ENCODE results near the gene CROCC2. TPM values are rescaled to one million over a fixed set of nuclear protein-coding genes. Genes with fewer than 3 reads are reported as not detected.

CROCC2 gene
- total RNA-seq, 1 donor from 2014 or later = 3.1 TPM

DNA sequence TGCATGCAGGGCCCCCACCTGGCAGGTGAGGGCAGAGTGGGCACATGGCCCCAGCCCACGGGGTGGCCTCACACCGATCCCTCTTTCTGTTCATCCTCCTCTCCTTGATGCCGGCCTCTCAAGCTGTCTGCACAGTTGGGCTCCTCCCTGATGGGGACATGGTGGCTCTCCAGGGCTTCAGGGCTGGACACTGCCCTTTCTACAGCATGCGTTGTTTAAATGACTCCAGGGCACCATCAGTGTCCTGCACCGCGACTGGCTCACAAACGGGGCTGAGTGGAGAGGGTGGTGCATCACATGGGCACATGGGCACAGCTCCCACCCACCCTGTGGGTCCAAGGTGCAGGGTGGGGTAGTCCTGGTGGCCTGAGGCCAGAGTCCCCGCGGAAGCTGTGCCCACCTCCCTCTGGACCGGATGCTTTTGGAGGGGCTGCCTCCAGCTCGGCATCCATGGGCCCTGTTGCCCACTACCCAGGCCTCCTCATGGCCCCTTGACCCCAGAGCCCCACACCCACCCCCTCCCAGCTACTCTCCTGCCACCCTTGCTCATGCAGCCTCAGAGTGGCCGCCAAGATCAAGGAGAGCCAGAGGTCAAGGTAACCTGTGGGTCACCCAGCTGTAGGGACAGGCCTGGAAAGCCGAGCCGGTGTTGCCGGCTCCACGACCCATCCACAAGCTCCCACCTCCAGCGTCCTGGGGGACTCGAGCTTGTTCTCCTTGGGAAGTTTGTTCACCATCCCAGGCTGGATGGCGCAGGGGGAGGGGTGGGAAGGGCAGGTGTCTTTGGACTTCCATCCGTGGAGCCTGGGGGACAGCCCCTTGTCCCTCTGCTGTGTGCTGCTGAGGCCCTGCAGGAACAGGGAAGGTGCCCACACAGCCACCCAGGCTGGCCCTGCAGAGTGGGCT, 80.0 kb downstream of the CROCC2 start:
- DNase-seq (ENCODE audit: low spot score) = no peak

DNA sequence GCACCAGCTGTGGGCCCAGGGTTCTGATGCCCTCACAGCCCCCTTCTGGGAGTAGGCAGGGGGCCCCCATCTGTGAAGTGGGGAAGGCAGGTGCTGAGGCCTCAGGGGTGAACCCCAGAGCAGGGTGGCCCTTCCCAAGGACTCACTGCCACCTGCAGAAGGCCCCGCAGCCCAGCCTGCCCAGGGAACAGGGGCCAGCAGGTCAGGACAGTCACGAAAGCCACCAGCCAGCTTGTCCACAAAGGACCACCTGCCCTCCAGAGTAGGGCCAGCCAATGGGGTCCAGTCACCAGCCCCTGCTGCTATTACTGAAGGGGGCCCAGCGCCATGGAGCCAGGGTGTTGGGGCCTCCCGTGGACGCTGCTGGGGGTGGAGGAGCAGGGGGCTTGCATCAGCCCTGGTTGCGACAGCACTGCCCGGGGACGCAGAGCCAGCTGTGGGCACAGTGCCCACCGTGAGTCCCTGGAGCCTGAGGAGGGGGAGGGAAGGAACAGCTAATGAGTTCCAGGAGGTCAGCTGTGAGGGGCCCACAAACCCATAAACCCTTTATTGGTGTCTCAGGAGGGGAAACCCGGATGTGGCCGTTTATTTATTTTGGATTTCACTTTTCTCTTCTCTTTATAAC, 80.8 kb downstream of the CROCC2 start:
- no peak for DNase-seq (ENCODE audit: low spot score)

DNA sequence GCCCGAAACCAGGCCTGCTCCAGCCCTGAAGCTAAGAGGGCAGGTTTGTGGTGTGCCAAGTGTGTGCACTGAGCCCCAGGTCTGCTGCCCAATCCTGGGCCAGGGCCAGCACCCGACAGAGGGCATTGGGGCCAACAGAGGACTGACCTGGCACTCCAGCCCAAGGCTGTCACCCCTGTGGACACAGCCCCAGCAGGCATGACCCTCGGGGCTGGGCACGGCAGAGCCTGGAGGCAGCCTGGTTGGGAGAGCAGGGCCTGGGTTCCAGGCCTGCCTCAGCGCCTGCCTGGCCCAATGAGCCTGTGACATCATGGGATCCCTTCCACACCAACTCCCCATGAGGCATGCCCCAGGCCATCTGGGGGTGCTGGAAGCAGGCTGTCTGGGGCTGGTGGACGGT, 81.5 kb downstream of the CROCC2 start:
- DNase-seq (ENCODE audit: low spot score) = no peak

DNA sequence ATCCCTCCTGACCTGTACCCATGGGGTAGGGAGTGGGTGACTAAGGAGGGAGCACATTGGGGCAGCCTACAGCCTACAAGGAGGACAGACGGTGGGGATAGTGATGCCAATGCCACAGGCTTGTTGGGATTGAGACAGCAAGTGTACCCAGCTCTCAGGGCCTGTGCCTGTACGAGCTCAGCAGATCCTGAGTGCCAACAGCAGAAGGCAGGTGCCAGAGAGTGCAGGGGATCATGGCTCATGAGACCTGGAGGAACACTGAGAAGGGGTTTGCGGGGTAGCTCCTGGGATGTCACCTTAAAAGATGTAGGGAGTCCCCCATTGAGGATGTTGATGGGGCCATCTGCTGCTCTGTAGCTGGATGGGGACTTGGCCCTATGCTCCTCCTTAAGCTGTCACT, 82.0 kb downstream of the CROCC2 start:
- DNase-seq (ENCODE audit: low spot score) = no peak

DNA sequence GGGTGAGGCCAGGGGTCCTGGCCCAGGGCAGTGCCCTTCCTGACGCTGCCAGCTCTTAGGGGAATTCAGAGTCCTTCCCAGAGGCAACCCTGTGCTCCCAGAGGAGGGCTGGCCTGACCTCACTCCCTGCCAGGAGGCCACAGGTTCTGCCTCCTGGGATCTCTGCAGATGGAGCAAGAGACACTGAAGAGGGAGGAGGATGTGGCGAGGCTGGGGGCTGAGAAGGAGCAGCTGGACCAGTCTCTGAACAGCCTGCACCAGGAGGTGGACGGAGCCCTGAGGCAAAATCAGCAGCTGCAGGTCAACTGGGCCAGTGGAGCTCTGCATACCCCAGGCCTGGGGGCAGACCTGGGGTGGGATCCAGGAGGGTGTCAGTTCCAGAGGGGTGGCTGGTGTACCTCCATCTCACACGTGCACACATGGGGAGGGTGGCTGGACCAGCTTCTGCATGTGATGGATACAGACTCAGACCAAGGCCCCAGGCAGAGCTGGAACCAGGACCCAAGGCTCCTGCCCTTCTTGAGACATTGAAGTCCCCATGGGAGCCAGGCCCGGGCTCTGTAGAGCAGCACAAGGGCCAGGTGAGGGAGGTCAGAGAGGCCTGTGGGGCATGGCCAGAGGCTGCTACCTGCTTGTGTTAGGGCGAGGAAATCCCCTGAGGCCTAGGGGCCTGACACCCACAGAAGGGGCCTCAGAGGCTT, 82.6 kb downstream of the CROCC2 start:
- no peak for DNase-seq (ENCODE audit: low spot score)

DNA sequence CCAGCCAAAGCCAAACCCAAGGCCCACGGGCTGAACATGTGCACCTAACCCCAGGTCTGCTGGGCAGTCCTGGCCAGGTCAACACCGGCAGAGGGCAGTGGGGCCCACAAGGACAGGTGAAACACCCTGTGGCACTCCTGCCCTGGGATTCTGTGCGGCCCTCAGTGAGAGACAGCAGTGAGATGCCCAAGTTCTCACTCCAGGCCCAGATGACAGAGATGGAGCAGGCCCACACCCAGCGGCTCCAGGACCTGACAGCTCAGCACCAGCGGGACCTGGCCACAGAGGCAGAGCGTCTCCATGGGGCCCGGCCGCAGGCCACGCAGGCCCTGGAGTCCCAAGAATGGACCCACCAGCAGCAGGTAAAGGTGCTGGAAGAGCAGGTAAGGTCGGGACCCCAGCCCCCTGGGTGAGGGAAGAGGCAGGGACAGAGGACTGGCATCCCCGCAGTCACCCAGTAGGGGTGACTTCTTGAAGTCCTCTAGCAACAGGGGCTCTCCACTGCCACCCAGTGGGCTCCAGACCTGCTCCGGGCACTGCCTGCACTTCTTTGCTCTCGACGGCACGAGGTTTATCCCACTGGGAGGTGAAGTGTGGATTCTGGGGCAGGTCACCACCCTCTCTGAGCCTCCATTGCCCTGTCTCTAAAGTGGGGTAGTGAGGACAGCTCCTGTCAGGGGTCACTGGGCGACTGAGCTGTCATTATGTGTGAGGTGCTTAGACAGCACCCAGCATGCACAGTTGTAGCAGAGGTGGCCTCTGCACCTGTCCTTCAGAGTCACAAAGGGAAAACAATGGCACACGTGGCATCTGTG, 83.5 kb downstream of the CROCC2 start:
- no peak for DNase-seq (ENCODE audit: low spot score)

DNA sequence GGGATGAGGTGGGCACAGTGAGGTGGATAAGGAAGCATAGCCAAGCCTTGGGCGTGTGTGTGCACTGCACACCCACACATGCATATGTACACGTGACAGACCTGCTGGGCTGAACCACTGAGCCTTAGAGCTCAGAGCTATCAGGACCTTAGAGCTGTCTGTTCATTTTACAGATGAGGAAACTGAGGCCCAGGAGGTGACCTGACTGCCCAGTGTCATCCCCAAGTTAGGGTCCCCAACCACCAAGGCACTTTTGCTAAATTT, 84.1 kb downstream of the CROCC2 start:
- no peak for DNase-seq (ENCODE audit: low spot score)

DNA sequence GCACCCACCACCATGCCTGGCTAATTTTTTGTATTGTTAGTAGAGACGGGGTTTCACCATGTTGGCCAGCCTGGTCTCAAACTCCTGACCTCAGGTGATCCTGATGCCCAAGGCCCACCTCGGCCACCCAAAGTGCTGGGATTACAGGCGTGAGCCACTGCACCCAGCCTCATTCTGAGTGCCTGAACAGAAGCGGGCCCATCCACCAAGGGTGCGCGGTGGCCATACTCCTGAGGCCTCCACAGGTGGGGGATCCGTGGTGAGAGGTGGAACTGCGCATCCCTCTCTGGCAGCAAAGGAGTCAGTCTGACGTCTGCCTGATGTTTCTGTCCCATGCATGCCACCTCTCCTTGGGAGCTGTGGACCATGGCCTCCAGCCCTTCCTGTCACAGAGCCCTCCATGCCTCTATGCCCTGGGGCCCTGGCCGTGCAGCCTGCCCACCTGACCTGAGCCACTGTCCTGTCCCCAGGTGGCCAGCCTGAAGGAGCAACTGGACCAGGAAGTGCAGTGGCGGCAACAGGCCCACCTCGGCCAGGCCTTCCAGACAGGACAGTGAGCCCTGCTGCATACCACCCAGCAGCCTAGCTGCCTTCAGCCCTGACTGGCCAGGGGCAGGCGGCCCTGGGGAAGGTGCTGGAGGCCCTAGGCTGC, 84.7 kb downstream of the CROCC2 start:
- DNase-seq (ENCODE audit: low spot score) = no peak

DNA sequence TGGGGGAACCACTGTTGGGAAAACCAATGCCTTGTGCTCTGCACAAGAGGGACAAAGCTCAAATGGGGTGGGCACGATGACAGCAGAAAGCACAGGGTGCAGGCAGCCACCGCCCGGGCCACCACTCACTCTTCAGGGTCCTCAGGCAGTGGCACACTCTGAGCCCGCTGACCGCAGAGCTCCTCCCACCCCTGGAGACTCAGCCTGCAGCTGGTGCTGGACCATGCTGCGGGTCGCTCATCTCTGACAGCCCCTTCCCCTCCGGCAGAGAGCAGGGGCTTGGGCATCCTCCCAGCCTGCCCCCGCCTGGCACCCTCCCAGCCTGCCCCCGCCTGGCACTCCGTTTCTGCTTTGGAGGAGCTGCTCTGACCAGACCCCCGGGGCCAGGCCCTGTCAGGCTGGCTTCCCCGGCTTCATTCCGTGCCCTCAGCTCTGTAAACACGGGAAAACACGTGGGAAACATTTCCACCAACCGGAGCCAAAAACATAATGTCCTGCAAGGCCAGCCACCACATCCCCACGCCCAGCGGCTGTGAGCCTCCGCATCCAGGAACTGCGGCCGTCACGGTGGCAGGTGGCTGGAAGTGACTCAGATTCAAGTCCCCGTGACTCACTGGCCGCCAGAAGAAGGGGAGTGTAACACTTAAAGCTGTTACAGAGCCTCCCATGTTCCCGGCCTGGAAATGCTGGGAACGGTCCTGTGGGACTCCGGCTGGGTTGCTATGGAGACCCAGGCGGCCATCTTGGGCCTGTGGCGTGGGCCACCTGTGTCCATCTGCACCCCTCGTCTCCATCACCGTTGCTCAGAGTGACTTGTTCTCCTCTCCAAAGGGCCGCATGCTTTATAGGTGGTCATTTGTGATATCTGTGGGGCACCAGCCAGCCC, 85.5 kb downstream of the CROCC2 start:
- DNase-seq (ENCODE audit: low spot score) = no peak

DNA sequence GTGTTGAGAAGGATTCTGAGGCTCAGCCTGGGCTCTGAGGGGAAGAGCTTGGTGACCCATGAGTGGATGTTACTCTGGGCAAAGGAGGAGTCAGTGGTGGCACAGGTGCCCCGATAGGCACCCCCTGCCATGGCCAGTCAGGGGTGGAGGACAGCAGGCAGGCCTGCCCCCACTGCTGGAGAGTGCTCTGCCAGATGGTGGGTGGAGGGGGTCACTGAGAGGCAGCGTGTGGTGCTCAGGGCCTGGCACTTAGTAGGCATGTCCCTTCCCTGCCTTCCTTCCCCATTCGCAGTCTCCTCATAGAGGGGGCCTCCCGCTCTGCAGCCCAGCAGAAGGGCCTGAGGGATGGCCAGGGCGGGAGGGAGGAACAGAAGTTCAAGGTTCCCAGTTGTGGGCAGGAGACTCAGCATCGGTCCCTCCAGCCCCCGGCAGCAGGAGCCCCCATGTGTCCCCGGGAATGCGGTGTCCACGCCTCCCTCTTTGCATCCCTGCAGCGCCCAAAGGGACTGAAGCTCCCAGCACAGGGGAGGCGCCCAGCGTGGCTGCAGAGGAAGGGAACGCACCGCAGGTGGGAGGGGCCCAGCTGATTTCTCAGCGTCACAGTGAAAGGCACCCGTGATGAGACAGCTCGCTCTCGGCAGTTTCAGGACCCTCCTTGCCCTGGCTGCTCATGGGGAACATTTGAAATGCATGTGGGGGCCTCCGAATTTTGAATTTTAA, 86.6 kb downstream of the CROCC2 start:
- DNase-seq (ENCODE audit: low spot score) = no peak

DNA sequence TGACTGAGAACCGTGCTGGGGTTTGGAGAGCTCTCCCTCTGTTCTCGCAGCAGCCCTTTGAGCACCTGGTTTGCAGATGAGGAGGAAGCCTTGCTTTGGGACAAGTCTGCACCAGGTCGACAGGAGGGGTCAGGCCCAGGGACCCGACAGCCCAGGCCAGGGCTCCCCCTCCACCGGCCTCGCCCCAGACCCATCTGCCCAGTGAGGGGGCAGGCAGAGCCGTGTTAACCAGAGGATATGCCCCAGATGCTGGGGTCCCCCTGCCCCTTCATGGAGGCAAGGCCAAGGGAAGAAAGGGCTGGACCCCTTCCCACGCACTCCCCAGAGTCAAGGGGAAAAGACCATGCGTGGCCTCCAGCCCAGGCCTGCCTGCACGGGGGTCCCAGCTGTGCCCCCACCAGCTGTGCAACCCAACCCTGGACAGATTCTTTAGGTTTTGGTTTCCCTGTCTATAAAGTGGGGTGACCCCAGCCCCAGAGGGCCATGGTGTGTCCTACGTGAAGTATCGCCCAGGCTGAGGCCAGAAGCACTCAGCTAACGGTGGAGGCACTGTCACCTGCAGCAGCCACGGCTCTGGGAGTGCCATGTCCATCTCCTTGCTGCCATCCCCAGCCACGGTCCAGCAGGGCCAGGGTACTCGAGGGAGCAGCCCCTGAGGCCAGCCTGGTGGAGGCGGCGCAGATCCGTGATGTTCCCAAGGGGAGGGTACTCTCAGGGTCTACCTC, 87.5 kb downstream of the CROCC2 start:
- DNase-seq (ENCODE audit: low spot score) = no peak

DNA sequence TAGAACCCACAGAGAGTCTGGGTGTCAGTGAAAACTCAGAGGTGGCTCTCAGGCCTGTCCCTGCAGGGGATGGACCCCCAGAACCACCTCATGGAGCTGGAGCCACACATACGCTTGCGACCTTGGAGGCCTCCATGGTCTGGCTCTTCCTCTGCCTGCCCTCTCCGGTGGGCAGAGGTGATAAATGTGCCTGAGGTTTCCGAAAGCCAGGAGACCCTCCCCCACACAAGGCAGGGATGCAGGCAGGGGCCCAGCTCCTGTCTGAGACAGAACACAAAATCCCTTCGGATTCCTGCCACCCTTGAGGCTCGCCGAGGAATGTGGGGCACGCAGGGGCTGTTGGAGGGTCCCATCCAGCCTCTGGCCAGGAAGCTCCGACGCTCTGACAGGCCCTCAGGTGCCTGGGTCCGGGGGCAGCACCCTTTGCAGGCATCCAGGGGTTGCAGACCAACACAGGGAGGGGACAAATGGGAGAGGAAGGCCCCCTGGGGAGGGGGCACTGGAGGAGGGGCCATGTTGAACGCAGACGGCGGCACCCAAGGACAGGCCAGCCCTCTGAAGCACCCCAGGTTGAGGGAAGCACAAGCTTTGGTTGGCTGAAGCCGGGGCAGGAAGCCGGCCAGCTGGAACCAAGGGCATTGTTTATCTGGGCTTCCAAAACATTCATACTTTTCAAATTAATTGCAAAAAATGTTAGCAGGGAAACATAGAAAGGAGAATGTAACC, 88.2 kb downstream of the CROCC2 start:
- no peak for DNase-seq (ENCODE audit: low spot score)

DNA sequence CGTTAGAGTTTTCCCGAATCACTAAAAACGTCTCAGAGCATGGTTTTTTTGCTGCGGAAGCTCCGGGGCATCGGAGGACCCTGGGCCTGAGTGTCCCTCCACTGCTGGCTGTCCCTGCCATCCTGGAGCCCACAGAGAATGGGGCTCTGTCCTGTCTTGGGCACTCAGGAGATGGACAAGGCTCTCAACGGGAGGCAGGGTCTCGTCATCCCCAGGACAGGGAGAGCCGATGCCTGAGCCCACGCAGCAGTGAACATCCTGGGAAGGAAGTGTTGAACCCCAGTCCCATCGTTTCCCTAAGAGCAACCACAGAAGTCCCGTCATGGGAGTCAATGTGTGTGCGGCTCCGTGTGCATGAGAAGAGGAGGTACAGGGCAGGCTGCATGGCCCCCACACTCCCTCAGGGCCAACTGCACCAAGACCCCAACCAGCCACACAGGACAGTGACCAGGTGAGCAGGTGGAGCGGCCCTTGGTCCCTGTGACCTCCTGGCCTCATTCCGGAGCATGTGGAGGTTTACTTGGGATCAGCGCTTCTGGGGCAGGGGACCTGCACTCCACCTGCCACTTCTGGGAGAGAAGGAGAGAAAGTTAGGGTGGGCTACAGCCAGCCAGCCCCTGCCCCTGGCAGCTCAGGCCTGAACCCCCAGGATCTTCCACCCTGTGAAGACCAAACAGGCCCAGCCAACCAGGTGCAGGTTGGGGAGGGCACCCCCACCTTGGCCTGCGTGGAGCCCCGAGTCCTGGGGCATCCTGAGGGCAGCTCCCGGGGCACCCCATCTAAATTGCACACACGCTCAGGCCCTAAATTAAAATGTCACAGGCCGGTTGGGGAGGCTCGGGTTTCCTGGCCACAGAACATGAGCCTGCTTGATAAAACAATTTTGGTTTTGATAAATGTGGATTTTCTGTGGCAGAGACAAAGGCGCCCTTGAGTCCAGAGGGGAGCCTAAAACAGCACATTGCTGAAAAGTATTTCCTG, 89.2 kb downstream of the CROCC2 start:
- no peak for DNase-seq (ENCODE audit: low spot score)

DNA sequence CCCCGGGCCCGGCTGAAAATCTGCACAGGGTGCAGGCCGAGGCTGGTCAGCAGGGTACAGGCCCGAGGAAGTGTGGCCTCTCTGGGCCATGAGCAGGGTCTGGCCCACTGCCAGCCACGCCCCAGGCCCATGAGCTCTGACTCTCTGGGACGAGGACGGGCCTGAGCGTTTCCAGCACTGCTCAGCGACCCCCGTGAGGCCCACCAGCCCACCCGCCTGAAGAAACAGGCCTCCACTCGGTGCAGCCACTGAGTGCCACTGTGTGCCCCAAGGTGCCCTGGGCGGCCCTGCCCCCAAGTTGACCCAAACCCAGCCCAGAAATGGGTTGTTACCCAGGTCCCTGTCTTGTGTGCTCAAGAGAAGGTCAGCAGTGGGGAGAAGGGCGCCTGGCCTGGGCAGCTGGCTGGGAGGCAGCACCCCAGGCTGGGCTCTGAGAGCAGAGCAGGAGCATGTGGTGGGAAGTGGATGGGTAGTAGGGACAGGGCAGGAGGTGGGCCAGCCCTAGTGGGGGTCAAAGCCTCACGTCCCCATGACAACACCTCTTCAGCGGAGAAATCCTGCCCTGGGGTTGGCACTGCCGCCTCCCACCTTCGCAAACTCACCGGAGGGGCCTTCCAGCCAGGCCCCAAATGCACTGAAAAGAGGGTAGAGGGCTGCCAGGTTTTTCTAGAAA, 90.2 kb downstream of the CROCC2 start:
- no peak for DNase-seq (ENCODE audit: low spot score)

DNA sequence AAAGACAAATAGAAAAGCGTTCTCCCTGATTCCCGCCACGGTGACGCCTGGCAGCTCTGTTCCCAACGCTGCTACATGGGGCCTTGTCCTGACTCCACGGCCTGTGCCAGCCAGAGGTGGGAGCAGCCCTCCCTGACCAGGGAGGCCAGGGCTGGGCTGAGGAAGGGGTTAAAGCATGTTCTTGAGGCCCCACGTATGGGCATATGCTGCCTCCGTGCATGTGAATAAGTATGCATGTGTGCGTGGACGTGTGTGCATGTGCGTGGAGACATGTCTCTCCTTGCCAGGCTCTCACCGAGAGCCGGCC, 90.7 kb downstream of the CROCC2 start:
- no peak for DNase-seq (ENCODE audit: low spot score)

DNA sequence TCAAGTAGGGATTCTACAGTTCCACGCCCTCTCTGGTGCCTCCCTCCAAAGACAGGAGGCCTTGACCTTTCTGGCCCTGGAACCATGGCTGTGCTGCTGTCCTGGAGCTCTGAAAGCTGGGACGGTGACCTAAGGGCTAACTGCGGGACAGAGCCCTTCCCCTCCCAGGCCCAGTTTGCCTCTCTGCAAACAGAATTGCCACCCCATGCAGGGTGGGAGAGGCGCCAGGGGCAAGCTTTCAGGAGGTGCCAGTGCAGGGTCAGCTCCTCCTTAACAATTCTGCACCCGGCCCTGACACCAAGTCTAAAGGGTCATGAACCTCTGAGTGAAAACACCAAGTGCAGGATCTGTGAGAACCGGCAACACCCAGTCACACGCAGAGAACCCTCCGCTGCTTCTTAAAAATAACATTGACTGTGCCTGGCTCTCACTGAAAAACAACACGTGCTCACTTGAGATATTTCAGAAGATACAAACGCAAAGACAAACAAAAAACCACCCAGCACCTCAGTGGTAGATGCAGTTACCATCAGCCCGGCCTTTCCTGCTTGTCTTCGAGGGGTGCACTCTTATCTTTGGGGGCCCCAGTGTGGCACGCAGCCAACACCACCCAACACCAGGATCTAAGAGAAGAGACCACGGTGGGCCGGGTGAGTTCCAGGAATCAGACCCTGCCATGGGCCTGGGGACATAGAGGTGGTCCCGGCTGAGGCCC, 91.2 kb downstream of the CROCC2 start:
- no peak for DNase-seq (ENCODE audit: low spot score)
